ENCODE results near the gene ADGRL1. TPM values are rescaled to one million over a fixed set of nuclear protein-coding genes. Genes with fewer than 3 reads are reported as not detected.

ADGRL1 gene
- total and polyA plus RNA-seq, 2 donors (not counting 1 experiment from before 2014, with no cell fraction given): 1.7 to 3.5 TPM

DNA sequence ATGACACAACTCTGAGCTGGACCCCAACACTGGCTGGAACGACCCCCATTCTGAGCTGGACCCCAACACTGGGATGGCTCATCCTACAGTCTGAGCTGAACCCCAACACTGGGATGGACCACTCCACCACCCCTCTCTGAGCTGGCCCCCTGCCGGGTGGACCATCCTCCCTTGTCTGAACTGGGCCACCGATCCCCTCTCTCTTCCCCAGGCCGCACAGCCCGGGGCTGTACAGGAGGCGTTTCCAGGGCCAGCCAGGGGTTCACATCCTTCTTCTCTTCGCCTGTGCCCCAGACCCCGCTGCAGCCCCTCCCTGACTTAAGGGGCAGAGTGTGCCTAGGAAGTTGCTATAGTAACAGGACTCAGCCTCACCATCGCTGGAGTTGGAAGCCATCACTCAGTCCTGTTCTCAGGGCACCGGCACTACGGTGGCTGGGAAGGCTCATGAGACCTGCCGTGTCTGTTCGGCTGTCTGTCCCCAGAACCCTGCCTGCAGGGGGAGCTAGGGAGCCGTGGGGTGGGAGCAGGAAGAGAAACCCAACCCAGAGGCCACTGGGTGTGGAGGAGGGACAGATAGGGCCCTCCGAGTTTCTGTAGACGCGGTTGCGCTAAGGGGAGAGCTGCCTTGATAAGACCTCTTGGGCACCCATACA is 92.1 kb downstream of the ADGRL1 start:
- peak overlapping the region; percentile 82 for H3K27ac ChIP-seq (ENCODE audit: insufficient read depth, low read length)
- peaks cover 30% of the 10 kb centered on the region for H3K4me1 ChIP-seq (ENCODE audit: control insufficient read depth, extremely low read depth, insufficient read depth, low read length)
- H3K36me3 ChIP-seq (ENCODE audit: control insufficient read depth, insufficient read depth, low read length): peaks cover 2% of the 10 kb centered on the region
- H3K4me2 ChIP-seq (ENCODE audit: extremely low read depth, insufficient read depth, low read length): no peak overlapping the region
- no peaks in the 10 kb centered on the region for H3K9me3 ChIP-seq (ENCODE audit: control insufficient read depth, insufficient read depth, low read depth, low read length)
- H4K20me1 ChIP-seq (ENCODE audit: control insufficient read depth, extremely low read depth, insufficient read depth, low read length): no peaks in the 10 kb centered on the region
- no peak overlapping the region for H3K9ac ChIP-seq (ENCODE audit: insufficient read depth, low read length)
- H3K79me2 ChIP-seq (ENCODE audit: control insufficient read depth, insufficient read depth, low read length): peaks cover 50% of the 10 kb centered on the region
- no peaks in the 10 kb centered on the region for H3K27me3 ChIP-seq (ENCODE audit: control insufficient read depth, insufficient read depth, low read length)
- DNase-seq (ENCODE audit: low read depth in 2 of 2): no peak
- H2AFZ ChIP-seq (ENCODE audit: low read length): no peak overlapping the region
- no peak overlapping the region for H3K4me3 ChIP-seq (replicated peaks in 1 of 4; ENCODE audit: control extremely low read depth in 1 of 4, insufficient read depth in 1 of 4, low read depth in 3 of 4, low read length in 4 of 4)
- TF ChIP-seq EZH2 (IDR thresholded peaks at IDR 0.05; ENCODE audit: low read length, missing control alignments): no peak
- TF ChIP-seq, protein P1, sequence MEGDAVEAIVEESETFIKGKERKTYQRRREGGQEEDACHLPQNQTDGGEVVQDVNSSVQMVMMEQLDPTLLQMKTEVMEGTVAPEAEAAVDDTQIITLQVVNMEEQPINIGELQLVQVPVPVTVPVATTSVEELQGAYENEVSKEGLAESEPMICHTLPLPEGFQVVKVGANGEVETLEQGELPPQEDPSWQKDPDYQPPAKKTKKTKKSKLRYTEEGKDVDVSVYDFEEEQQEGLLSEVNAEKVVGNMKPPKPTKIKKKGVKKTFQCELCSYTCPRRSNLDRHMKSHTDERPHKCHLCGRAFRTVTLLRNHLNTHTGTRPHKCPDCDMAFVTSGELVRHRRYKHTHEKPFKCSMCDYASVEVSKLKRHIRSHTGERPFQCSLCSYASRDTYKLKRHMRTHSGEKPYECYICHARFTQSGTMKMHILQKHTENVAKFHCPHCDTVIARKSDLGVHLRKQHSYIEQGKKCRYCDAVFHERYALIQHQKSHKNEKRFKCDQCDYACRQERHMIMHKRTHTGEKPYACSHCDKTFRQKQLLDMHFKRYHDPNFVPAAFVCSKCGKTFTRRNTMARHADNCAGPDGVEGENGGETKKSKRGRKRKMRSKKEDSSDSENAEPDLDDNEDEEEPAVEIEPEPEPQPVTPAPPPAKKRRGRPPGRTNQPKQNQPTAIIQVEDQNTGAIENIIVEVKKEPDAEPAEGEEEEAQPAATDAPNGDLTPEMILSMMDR (conservative IDR thresholded peaks at IDR 0.05 in 1 of 2, IDR thresholded peaks at IDR 0.05 in 1 of 2; ENCODE audit: low read depth in 1 of 2, low read length in 2 of 2): no peak

- Histone ChIP-seq H3K4me3 (replicated peaks in 1 of 4; ENCODE audit: control extremely low read depth in 1 of 4, insufficient read depth in 1 of 4, low read depth in 3 of 4, low read length in 4 of 4) (peak overlapping the region in 1 of 4 experiments; percentile 14), H4K20me1 (ENCODE audit: control insufficient read depth, extremely low read depth, insufficient read depth, low read length) (no peaks in the 10 kb centered on the region), H3K9me3 (ENCODE audit: control insufficient read depth, insufficient read depth, low read depth, low read length) (no peaks in the 10 kb centered on the region), H3K36me3 (ENCODE audit: control insufficient read depth, insufficient read depth, low read length) (peaks cover 2% of the 10 kb centered on the region), H3K27me3 (ENCODE audit: control insufficient read depth, insufficient read depth, low read length) (no peaks in the 10 kb centered on the region), H3K4me2 (ENCODE audit: extremely low read depth, insufficient read depth, low read length) (peak overlapping the region; percentile 75), H3K27ac (ENCODE audit: insufficient read depth, low read length) (peak overlapping the region; percentile 82), H2AFZ (ENCODE audit: low read length) (peak overlapping the region; percentile 38), H3K9ac (ENCODE audit: insufficient read depth, low read length) (peak overlapping the region; percentile 23), H3K79me2 (ENCODE audit: control insufficient read depth, insufficient read depth, low read length) (peaks cover 50% of the 10 kb centered on the region), H3K4me1 (ENCODE audit: control insufficient read depth, extremely low read depth, insufficient read depth, low read length) (peaks cover 24% of the 10 kb centered on the region)
- TF ChIP-seq, protein P1 (conservative IDR thresholded peaks at IDR 0.05 in 1 of 2, IDR thresholded peaks at IDR 0.05 in 1 of 2; ENCODE audit: low read depth in 1 of 2, low read length in 2 of 2): no peak
- TF ChIP-seq EZH2 (IDR thresholded peaks at IDR 0.05; ENCODE audit: low read length, missing control alignments): no peak
- DNase-seq (ENCODE audit: low read depth in 2 of 2): no peak
These were observed 93.1 kb downstream of the ADGRL1 start for GRCh38 chr19:14112809-14113385.

GRCh38 chr19:14112051-14112808 is 93.7 kb downstream of the ADGRL1 start:
- Histone ChIP-seq H3K27ac (ENCODE audit: insufficient read depth, low read length) (peak overlapping the region; percentile 82), H3K4me1 (ENCODE audit: control insufficient read depth, extremely low read depth, insufficient read depth, low read length) (peaks cover 24% of the 10 kb centered on the region), H3K9ac (ENCODE audit: insufficient read depth, low read length) (no peak overlapping the region), H3K4me3 (replicated peaks in 1 of 4; ENCODE audit: control extremely low read depth in 1 of 4, insufficient read depth in 1 of 4, low read depth in 3 of 4, low read length in 4 of 4) (no peak overlapping the region), H3K9me3 (ENCODE audit: control insufficient read depth, insufficient read depth, low read depth, low read length) (no peaks in the 10 kb centered on the region), H3K4me2 (ENCODE audit: extremely low read depth, insufficient read depth, low read length) (peak overlapping the region; percentile 75), H2AFZ (ENCODE audit: low read length) (peak overlapping the region; percentile 38), H4K20me1 (ENCODE audit: control insufficient read depth, extremely low read depth, insufficient read depth, low read length) (no peaks in the 10 kb centered on the region), H3K27me3 (ENCODE audit: control insufficient read depth, insufficient read depth, low read length) (no peaks in the 10 kb centered on the region), H3K36me3 (ENCODE audit: control insufficient read depth, insufficient read depth, low read length) (peaks cover 2% of the 10 kb centered on the region), H3K79me2 (ENCODE audit: control insufficient read depth, insufficient read depth, low read length) (peaks cover 49% of the 10 kb centered on the region)
- DNase-seq (ENCODE audit: low read depth in 2 of 2): no peak
- TF ChIP-seq, protein P1 (conservative IDR thresholded peaks at IDR 0.05 in 1 of 2, IDR thresholded peaks at IDR 0.05 in 1 of 2; ENCODE audit: low read depth in 1 of 2, low read length in 2 of 2): no peak
- no peak for TF ChIP-seq EZH2 (IDR thresholded peaks at IDR 0.05; ENCODE audit: low read length, missing control alignments)
